Right ventricle myocardium superior (tissue), 1 donor: ENCODE data around the gene PMP22. TPM values are rescaled to one million over a fixed set of nuclear protein-coding genes. Genes with fewer than 3 reads are reported as not detected.

Source experiments
- microRNA-seq: library from miRNA; unstranded; fragments of <30 nt; microRNA quantifications from one replicate; pipeline ENCODE4 v1.2.0, GENCODE V29; 2020
- total RNA-seq: library from RNA; stranded (reverse); fragmentation: NEBNext Ultra II Directional; extraction: Animal tissue kit (Norgen Biotek cat#: 25700); gene quantifications from one replicate; pipeline ENCODE4 v1.2.1, GENCODE V29; 2021
- donor health status: DM: no; HTN: yes; CAD: no; lungs with severe emphysema.

The PMP22 gene
- total RNA-seq, 1 donor from 2014 or later, result 183 TPM

Small RNAs within 50 kb of the gene (microRNA-seq; reads per million reads assigned to microRNA genes)
- not detected for gene MIR4731

Other genes with a start within 250 kb of the PMP22 start
- gene TEKT3, start 76.3 kb upstream of the PMP22 start, total RNA-seq, result 0.43 TPM
- gene CDRT4, start 202.3 kb upstream of the PMP22 start, total RNA-seq, result 1.9 TPM